DMS153 (cell line): Measurements from ENCODE around the gene AUNIP.

Experiments used
- DNase-seq: peaks from one replicate; lab custom pipeline; 2025; lab: John Stamatoyannopoulos, UW

AUNIP gene, protein sequence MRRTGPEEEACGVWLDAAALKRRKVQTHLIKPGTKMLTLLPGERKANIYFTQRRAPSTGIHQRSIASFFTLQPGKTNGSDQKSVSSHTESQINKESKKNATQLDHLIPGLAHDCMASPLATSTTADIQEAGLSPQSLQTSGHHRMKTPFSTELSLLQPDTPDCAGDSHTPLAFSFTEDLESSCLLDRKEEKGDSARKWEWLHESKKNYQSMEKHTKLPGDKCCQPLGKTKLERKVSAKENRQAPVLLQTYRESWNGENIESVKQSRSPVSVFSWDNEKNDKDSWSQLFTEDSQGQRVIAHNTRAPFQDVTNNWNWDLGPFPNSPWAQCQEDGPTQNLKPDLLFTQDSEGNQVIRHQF

GRCh38 chr1:25858906-25859789, at the start of gene AUNIP:
Gene AUNIP (minus strand): TSS chr1:25859457. CDS start chr1:25859357, 100 bp downstream.
- DNase-seq, result peak; percentile 76

DNA sequence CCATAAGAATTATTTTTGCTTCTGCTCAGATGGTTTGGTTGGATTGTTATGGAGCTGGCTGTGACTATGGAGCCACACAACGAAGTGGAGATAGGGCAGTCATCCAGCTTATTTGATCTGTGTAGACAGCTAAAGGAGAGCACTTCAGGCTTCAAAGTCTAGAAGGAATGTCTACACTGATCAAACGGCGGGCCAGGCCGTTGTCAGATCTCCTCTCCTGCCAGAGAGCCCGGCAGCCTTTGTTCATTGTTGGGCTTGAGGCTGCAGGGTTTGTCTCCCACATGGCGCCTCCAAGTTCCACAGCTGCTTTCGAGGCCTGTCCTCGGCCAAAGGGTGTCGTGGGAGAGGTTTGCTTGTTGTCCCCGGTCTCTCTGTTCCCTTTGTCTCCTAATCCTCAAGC, 49.8 kb upstream of the AUNIP start:
- DNase-seq, result no peak

DNA sequence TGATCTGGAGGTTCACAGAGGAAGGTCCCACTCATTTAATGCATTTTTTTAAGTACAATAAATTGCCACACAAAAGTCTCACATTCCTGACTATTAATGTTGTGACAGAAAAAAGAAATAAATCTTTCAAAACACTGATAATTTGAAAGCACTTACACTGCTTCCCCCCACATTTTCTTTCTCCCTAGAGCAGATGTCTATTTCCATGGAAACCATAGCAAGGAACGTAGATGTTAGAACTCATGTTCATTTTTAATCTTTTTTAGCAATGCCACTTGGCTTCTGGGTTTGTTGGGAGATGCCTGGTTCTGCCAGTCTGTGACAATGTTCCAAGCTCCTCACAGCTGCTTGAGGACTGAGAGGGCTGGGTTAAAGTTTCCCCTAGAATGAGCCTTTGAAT, 48.9 kb upstream of the AUNIP start:
- DNase-seq, result no peak

DNA sequence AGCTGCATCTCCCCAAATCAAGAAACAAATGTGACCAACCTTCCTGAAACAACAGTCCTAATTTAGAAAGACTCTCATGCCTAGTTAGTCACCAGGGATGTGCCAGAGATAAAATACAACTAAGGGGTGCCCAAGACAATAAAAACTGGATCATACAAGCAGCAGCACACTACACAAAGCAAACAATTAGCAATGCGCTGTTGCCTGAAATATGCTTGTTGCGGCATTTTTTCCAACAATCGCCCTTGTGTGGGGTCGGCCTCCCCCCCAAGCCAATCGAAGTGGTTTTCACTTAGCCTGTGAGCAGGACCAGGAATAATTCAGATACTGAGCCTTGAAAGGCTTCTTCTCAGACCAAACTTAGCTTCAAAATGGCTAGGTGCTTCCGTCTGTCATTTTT, 48.3 kb upstream of the AUNIP start:
- DNase-seq, result no peak

- peak; percentile 62 for DNase-seq
These were observed 47.5 kb upstream of the AUNIP start for GRCh38 chr1:25906644-25907300.

DNA sequence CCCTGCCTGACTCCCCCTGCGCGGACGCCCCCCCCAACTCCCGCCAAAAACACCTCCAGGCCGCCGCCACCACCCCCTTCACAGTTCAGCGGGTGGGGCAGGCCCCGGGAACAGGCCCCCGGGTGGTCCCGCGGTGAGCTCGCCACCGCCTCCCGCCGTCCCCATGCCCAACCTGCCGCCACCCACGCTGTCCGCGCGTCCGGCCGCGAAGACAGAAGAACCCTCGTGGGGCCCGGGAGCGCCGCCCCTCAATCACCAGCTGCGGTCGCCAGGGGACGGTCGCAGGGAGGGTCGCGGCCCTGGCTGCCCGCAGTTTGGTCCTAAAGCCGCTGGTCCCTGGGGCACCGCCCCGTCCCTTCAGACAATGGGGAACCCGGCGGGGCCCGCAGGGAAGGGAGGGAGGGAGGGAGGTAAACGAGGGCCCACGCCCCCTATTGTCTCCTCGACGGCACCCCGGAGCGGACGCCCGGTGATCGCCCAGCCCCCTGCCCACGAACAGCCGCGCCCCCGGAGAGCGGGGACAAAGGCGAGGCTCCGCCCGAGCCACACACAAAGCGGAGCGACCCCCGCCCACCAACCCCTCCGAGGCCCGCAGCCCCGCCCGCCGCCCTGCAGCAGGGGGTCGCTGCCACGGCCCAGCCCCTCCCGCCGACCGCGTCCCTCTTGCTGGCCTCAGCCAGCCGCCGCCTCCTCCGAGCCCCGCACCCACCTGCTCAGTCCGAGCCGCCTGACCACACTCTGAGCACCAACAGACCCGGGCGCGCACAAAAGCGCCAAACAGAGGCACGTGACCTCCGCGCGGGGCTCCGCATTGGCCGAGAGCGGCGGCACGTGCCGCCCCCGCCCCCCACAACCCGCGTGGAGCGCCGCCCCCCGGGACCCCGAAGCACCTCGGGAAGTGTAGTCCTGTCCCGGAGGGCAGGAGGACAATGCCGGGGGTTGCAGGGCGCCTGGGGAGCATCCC, 46.7 kb upstream of the AUNIP start, which contains the start of gene STMN1:
Gene STMN1 (minus strand): TSS at position 740 of the 964 bp plus-strand sequence. CDS start 1,743 bp downstream, outside the sequence.
- peak; percentile 98 for DNase-seq

DNA sequence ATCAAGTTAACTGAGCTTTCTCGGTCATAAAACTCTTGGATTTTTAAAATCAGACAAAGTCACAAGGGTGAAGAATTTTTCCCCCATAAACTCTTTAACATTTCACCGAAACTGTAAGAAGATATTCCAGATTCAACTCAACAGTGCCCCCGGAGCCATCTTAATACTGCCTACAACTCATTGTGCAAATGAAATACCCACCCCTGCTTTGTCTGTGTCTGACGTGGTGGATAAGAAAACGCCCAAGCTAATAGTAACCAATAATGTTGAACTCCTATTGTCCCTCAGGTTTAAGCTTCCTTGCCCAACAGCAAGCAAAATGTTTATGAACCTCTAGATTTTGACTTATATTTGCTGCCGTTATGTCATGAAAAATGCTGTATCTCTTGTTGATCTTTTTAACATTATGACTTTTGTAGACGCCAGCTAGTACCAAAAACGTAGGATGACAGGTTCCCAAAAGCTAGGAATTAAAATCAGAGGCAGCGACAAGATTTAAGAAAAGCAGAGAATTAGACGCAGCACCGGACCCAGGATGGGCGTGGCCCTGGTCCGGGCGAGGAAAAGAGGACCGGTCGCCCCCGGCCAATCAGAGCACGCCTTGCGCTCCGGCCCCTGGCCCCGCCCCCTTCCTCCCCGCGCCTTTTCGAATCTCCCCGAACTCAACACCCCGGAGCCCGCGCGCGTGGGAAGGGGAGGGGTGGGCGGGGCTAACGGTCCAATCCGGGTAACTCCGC, 45.9 kb upstream of the AUNIP start:
- peak; percentile 89 for DNase-seq

DNA sequence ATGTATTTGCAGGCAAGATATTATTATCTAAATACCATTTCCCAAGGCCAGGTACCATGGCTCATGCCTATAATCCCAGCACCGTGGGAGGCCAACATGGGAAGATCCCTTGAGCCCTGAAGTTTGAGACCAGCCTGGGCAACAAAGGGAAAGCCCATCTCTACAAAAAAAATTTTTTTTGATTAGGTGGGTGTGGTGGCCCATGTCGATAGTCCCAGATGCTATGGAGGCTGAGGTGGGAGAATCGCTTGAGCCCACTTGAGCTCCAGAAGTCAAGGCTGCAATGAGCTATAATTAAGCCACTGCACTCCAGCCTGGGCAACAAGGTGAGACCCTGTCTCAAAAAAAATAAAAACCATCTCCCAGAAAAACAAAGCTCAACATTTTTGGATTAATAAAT, 44.7 kb upstream of the AUNIP start:
- no peak for DNase-seq

GRCh38 chr1:25902462-25902861, 43.2 kb upstream of the AUNIP start:
- no peak for DNase-seq

DNA sequence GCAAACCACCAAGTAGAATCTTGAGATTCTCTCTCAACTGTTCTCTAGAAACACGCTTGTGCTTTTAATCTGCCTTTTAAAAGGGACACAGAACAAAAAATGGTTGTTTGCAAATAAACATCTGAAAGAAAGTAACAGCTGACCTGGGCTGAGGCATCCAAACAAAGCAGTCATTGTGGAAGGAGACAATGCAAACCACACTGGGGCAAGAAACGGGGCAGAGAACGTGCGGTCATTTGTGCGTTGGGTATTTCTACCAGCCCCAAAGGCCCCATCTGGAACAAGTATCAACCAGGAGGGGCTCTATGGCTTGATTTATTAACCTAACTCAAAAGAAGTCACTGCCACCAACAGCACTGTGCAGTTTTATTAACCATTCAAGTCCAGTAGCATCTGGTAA, 41.0 kb upstream of the AUNIP start:
- no peak for DNase-seq

DNA sequence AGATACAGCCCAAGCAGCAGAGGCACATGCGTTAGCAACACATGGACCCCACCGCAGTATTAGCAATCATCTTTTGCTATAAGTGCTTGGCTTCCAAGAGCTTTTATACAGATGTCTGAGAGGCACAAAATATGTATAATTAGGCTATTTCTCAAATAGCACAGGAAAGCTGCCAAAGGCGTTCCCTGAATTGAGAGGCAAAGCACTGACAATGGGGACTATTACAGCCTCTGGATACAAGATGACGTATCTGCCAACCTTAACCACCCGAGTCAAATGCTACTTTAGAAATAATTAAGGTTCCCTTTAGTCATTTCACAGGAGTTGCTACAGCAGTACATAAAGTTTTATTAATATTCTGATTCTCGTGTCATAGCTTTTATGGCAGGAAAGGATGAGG, 40.5 kb upstream of the AUNIP start:
- no peak for DNase-seq

- DNase-seq, result no peak
These were observed 39.2 kb upstream of the AUNIP start for GRCh38 chr1:25898223-25899015.

- no peak for DNase-seq
These were observed 38.5 kb upstream of the AUNIP start for GRCh38 chr1:25897754-25898153.

DNA sequence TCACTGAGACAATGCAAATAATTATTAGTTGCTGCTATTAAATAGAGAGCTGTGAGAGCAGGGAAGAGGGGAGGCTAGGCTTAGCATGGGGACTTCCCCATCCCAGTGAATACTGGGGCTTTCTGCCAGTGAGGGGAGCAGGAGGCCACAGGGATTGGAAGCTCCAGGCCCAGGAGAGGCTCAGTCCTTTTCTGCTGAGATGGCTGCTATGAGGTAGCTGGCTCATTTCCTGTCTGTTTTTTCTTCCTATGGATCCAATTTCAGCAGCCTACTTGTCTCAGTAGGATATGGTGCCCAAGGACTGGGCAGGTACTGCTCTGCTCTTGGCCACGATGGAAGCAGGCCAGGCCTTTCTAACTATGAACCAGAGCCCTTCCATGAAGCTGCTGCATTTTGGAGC, 37.0 kb upstream of the AUNIP start:
- DNase-seq, result peak; percentile 18

DNA sequence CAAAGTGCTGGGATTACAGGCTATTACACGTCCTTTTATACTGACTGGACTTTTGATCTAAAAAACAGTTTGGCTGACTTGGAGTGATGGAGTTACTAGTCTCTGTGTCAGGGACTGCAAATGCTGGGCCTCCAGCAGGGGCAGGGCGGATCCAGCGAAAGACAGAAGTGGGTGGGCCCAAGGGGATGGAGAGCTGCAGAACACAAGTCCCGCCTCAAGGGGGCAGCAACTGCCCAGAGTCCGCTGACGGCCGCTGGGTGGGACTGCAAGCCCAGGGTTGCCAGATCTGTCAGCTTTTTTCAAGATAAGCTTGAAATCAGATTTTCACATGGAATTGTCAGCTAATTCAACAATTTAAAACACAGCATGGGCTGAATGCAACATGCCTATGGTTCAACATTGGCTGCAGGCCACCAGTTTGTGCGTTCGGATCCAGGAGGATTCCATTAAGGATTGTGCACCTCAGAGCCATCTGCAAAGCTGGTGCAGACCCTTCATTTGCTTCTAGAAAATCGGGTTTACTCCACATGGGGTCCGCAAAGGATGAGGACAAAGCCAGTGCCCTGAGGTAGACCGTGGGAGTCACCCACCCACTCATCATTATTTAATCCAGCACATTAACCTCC, 36.2 kb upstream of the AUNIP start:
- peak; percentile 75 for DNase-seq

GRCh38 chr1:25893116-25893515, 33.9 kb upstream of the AUNIP start:
- no peak for DNase-seq

GRCh38 chr1:25891606-25892005, 32.3 kb upstream of the AUNIP start:
- DNase-seq, result no peak

DNA sequence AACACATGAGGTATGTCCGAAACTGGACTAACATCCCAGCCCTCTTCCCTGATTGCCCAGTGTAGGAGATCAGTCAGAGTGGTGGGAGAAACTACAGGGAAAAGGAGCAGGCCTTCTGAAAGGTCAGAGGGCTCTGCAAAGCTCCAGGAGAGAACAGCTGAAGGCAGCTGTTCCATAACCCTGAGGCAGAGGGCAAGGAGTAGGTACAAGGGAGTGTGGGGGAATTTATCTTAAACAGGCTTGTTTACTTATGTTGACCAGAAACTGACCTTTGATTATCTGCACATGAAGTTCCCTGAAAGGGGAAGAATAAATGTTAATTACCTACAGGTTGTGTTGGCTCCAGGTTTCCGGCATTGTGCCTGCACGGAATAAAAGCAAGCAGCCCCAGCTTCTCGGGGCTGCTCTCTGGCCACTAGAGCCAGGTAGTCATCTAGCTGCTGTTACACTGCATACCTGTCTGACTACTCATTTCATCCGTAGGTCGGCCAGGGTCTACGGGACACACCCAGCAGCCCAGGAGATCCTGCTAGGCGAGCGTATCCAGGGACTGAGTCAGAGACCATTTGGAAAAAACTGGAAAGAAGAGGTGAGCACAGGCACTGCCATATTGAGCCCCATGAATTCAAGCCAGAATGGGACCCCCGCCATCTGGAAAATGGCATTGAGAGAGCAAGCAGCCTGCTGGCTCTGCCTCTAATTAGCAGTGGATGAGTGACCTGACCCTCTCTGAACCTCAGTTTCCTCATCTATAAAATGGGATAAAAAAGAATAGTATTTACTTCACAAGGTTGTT, 31.2 kb upstream of the AUNIP start:
- peak; percentile 37 for DNase-seq
